ENCODE results near the gene CFHR4.
"Not testable (repeated sequence)": the region's sequence is repeated elsewhere in the genome, so short reads cannot be mapped to it uniquely, and the experiment has no call there.

The CFHR4 gene

GRCh38 chr1:196887515-196888239 is at the start of gene CFHR4:
Gene CFHR4 (plus strand): TSS chr1:196888052. CDS start chr1:196888151, 99 bp downstream.
- DNase-seq = no peak

- not testable (repeated sequence) for DNase-seq
Observed at GRCh38 chr1:196849613-196850492, 38.0 kb upstream of the CFHR4 start.

GRCh38 chr1:196856053-196856452 is 31.8 kb upstream of the CFHR4 start:
- DNase-seq = no peak

GRCh38 chr1:196857188-196857587 is 30.7 kb upstream of the CFHR4 start:
- DNase-seq = no peak

- no peak for DNase-seq
Observed at GRCh38 chr1:196858811-196859210, 29.0 kb upstream of the CFHR4 start.

GRCh38 chr1:196860323-196860884 is 27.4 kb upstream of the CFHR4 start:
- no peak for DNase-seq

- no peak for DNase-seq
Observed at GRCh38 chr1:196861429-196861828, 26.4 kb upstream of the CFHR4 start.

GRCh38 chr1:196866974-196867373 is 20.9 kb upstream of the CFHR4 start:
- DNase-seq = no peak

- peak in 2 of 3 experiments; percentile 23 to 95 for DNase-seq
Observed at GRCh38 chr1:196873385-196873784, 14.5 kb upstream of the CFHR4 start.

- DNase-seq = no peak
Observed at GRCh38 chr1:196875935-196876334, 11.9 kb upstream of the CFHR4 start.

- DNase-seq = no peak
Observed at GRCh38 chr1:196877964-196878363, 9.9 kb upstream of the CFHR4 start.

- not testable (repeated sequence) for DNase-seq
Observed at GRCh38 chr1:196886560-196886959, 1.3 kb upstream of the CFHR4 start.

- peak in 1 of 3 experiments; percentile 11 for DNase-seq
Observed at GRCh38 chr1:196890668-196891067, 2.8 kb downstream of the CFHR4 start.

- no peak for DNase-seq
Observed at GRCh38 chr1:196891251-196891650, 3.4 kb downstream of the CFHR4 start.

GRCh38 chr1:196896355-196896754 is 8.5 kb downstream of the CFHR4 start:
- no peak for DNase-seq

GRCh38 chr1:196897158-196897828 is 9.4 kb downstream of the CFHR4 start:
- DNase-seq = no peak

GRCh38 chr1:196902344-196902743 is 14.5 kb downstream of the CFHR4 start:
- no peak for DNase-seq

GRCh38 chr1:196910215-196910614 is 22.4 kb downstream of the CFHR4 start:
- DNase-seq = no peak

- peak in 1 of 3 experiments; percentile 18 for DNase-seq
Observed at GRCh38 chr1:196912283-196912682, 24.4 kb downstream of the CFHR4 start.

- DNase-seq = not testable (repeated sequence)
Observed at GRCh38 chr1:196926839-196927238, 39.0 kb downstream of the CFHR4 start.

- DNase-seq = not testable (repeated sequence)
Observed at GRCh38 chr1:196932853-196933252, 45.0 kb downstream of the CFHR4 start.

GRCh38 chr1:196933531-196934189 is 45.8 kb downstream of the CFHR4 start:
- no peak for DNase-seq
